Hepatocyte (in vitro differentiated cells): Measurements from ENCODE around the gene PGAP1. TPM values are rescaled to one million over a fixed set of nuclear protein-coding genes. Genes with fewer than 3 reads are reported as not detected.

Experiments used
- DNase-seq: peaks from one replicate; pipeline ENCODE4 v3.0.0-alpha.2; 2016; ENCODE audit warnings: low spot score
- H2AFZ ChIP-seq: fragments of 200-600 bp; sonication (generic); 2 replicates; pipeline ENCODE4 v1.6.0; 2016; ENCODE audit warnings: antibody characterized with exemption, mild to moderate bottlenecking
- H3K27ac ChIP-seq: fragments of 200-600 bp; sonication (generic); 2 replicates; pipeline ENCODE4 v1.5.1; 2016; ENCODE audit warnings: mild to moderate bottlenecking
- H3K27me3 ChIP-seq: fragments of 200-600 bp; sonication (generic); 2 replicates; pipeline ENCODE4 v1.6.1; 2016
- H3K36me3 ChIP-seq: fragments of 200-600 bp; sonication (generic); replicated peaks from 2 replicates; pipeline ENCODE4 v1.5.1; 2016; ENCODE audit warnings: low read depth; ENCODE audit not compliant: insufficient read depth
- H3K4me1 ChIP-seq: fragments of 200-600 bp; sonication (generic); 2 replicates; pipeline ENCODE4 v1.5.1; 2016; ENCODE audit warnings: mild to moderate bottlenecking, moderate library complexity; ENCODE audit not compliant: insufficient read depth
- H3K4me2 ChIP-seq: fragments of 200-600 bp; sonication (generic); 2 replicates; pipeline ENCODE4 v1.6.0; 2016
- H3K4me3 ChIP-seq: fragments of 200-600 bp; sonication (generic); 2 replicates; pipeline ENCODE4 v1.5.1; 2016; ENCODE audit warnings: mild to moderate bottlenecking
- H3K79me2 ChIP-seq: fragments of 200-600 bp; sonication (generic); 2 replicates; pipeline ENCODE4 v1.6.0; 2017; ENCODE audit warnings: mild to moderate bottlenecking
- H3K9me2 ChIP-seq: fragments of 200-600 bp; sonication (generic); replicated peaks from 2 replicates; pipeline ENCODE4 v1.6.0; 2017; ENCODE audit warnings: mild to moderate bottlenecking; ENCODE audit not compliant: insufficient read depth
- H3K9me3 ChIP-seq: fragments of 200-600 bp; sonication (generic); 2 replicates; pipeline ENCODE4 v1.5.1; 2016; ENCODE audit warnings: low read depth, mild to moderate bottlenecking
- H4K20me1 ChIP-seq: fragments of 200-600 bp; sonication (generic); 2 replicates; pipeline ENCODE4 v1.6.0; 2016; ENCODE audit warnings: mild to moderate bottlenecking; ENCODE audit not compliant: insufficient read depth, poor library complexity, severe bottlenecking
- CTCF ChIP-seq: fragments of 200-600 bp; sonication (generic); IDR thresholded peaks from 2 replicates; pipeline ENCODE4 v1.5.1; 2016; ENCODE audit warnings: antibody characterized with exemption, mild to moderate bottlenecking; ENCODE audit not compliant: poor library complexity
- EZH2 ChIP-seq: fragments of 200-600 bp; sonication (generic); IDR thresholded peaks from 2 replicates; pipeline ENCODE4 v1.6.1; 2016; ENCODE audit warnings: antibody characterized with exemption, mild to moderate bottlenecking, borderline replicate concordance
- EZH2phosphoT487 ChIP-seq: fragments of 200-600 bp; sonication (generic); IDR thresholded peaks from one replicate; pipeline ENCODE4 v1.6.1; 2018; ENCODE audit warnings: antibody characterized with exemption, mild to moderate bottlenecking, low read depth, moderate library complexity; ENCODE audit not compliant: unreplicated experiment, severe bottlenecking
- WGBS: methylation state at CpG from one replicate; pipeline ENCODE4 v1.1.6; 2016; ENCODE audit warnings: low lambda C conversion rate; ENCODE audit errors: missing lambda C conversion rate; 5-methylcytosine and 5-hydroxymethylcytosine counted together
- polyA plus RNA-seq: library from polyadenylated mRNA; unstranded; fragments of >200 nt; fragmentation: Nextera tagmentation; extraction: Ambion mirVana; gene quantifications from 2 replicates; pipeline ENCODE4 v1.2.1, GENCODE V29; 2016
- total RNA-seq: library from RNA; depleted of rRNA; stranded (reverse); fragments of >200 nt; gene quantifications from 2 replicates; pipeline ENCODE4 v1.2.3, GENCODE V29; 2014

Gene PGAP1
- total and polyA plus RNA-seq, 2 experiments from 2014 or later, result 2.6 to 15.3 TPM

- no peak overlapping the region for H3K4me2 ChIP-seq
- no peak overlapping the region for H3K27ac ChIP-seq
- no peaks in the 10 kb centered on the region for H3K9me2 ChIP-seq
- no peaks in the 10 kb centered on the region for H3K9me3 ChIP-seq
- H3K79me2 ChIP-seq, result no peaks in the 10 kb centered on the region
- TF ChIP-seq EZH2phosphoT487 (no peak), CTCF (no peak), EZH2 (no peak)
- no peak overlapping the region for H3K4me3 ChIP-seq
- no peak overlapping the region for H2AFZ ChIP-seq
- no peaks in the 10 kb centered on the region for H3K36me3 ChIP-seq
- peaks cover 19% of the 10 kb centered on the region for H3K4me1 ChIP-seq
- no peak for DNase-seq
- no peaks in the 10 kb centered on the region for H4K20me1 ChIP-seq
- 86% methylated on average over 4 of the region's 4 CpGs for WGBS
- no peaks in the 10 kb centered on the region for H3K27me3 ChIP-seq
Measured at GRCh38 chr2:196970099-196970498, 43.6 kb upstream of the PGAP1 start.

GRCh38 chr2:196968516-196968915 lies 42.0 kb upstream of the PGAP1 start:
- no peaks in the 10 kb centered on the region for H3K9me3 ChIP-seq
- 96% methylated on average over 1 of the region's 1 CpG for WGBS
- H3K9me2 ChIP-seq, result no peaks in the 10 kb centered on the region
- H4K20me1 ChIP-seq, result no peaks in the 10 kb centered on the region
- H3K36me3 ChIP-seq, result no peaks in the 10 kb centered on the region
- no peak overlapping the region for H2AFZ ChIP-seq
- DNase-seq, result no peak
- no peak overlapping the region for H3K27ac ChIP-seq
- peaks cover 19% of the 10 kb centered on the region for H3K4me1 ChIP-seq
- no peaks in the 10 kb centered on the region for H3K79me2 ChIP-seq
- H3K4me3 ChIP-seq, result no peak overlapping the region
- H3K27me3 ChIP-seq, result no peaks in the 10 kb centered on the region
- no peak overlapping the region for H3K4me2 ChIP-seq
- TF ChIP-seq EZH2phosphoT487 (no peak), CTCF (no peak), EZH2 (no peak)

- no peaks in the 10 kb centered on the region for H4K20me1 ChIP-seq
- WGBS, result 91% methylated on average over 3 of the region's 3 CpGs
- H3K4me2 ChIP-seq, result no peak overlapping the region
- TF ChIP-seq EZH2phosphoT487, result no peak
- no peak for TF ChIP-seq CTCF
- TF ChIP-seq EZH2, result no peak
- H3K27me3 ChIP-seq, result no peaks in the 10 kb centered on the region
- no peak overlapping the region for H3K4me3 ChIP-seq
- peaks cover 19% of the 10 kb centered on the region for H3K4me1 ChIP-seq
- H3K79me2 ChIP-seq, result no peaks in the 10 kb centered on the region
- no peak for DNase-seq
- H3K9me3 ChIP-seq, result no peaks in the 10 kb centered on the region
- H3K9me2 ChIP-seq, result no peaks in the 10 kb centered on the region
- H3K36me3 ChIP-seq, result no peaks in the 10 kb centered on the region
- H3K27ac ChIP-seq, result no peak overlapping the region
- H2AFZ ChIP-seq, result no peak overlapping the region
Measured at GRCh38 chr2:196967775-196968174, 41.3 kb upstream of the PGAP1 start.

- H2AFZ ChIP-seq, result peak overlapping the region; percentile 65
- TF ChIP-seq EZH2, result no peak
- no peak for TF ChIP-seq EZH2phosphoT487
- no peak for TF ChIP-seq CTCF
- peak overlapping the region; percentile 15 for H3K4me3 ChIP-seq
Measured at GRCh38 chr2:196967116-196967515, 40.6 kb upstream of the PGAP1 start.

More at GRCh38 chr2:196967116-196967515, 40.6 kb upstream of the PGAP1 start:
- Histone ChIP-seq H3K9me3 (no peaks in the 10 kb centered on the region), H3K36me3 (no peaks in the 10 kb centered on the region), H3K27me3 (no peaks in the 10 kb centered on the region), H3K27ac (peak overlapping the region; percentile 41), H3K79me2 (no peaks in the 10 kb centered on the region), H3K4me2 (peak overlapping the region; percentile 71), H4K20me1 (no peaks in the 10 kb centered on the region), H3K4me1 (peaks cover 19% of the 10 kb centered on the region), H3K9me2 (no peaks in the 10 kb centered on the region)
- DNase-seq, result no peak
- WGBS, result 20% methylated on average over 7 of the region's 7 CpGs
